Naive thymus-derived CD4-positive, alpha-beta T cell (primary cell): Measurements from ENCODE around the gene CDH4. TPM values are rescaled to one million over a fixed set of nuclear protein-coding genes. Genes with fewer than 3 reads are reported as not detected.

Source experiments
- ATAC-seq: fragments of 150-1000 bp; cut with Tn5 transposase; 2 replicates; pipeline ENCODE4 v1.10.0; 2021; ENCODE audit warnings: mild to moderate bottlenecking, moderate library complexity
- CTCF ChIA-PET: fragments of 350-600 bp; sonication (Branson Sonifier 250); formaldehyde crosslinking; loops from one replicate; lab custom pipeline; 2021; ENCODE audit warnings: antibody characterized with exemption; lab: Charles Lee
- POLR2A ChIA-PET: fragments of 350-600 bp; sonication (Branson Sonifier 250); formaldehyde crosslinking; loops from one replicate; lab custom pipeline; 2021; ENCODE audit warnings: antibody characterized with exemption, inconsistent platforms; lab: Charles Lee
- DNase-seq, 9 donors: peaks; one replicate each; pipeline versions ENCODE4 v3.0.0 to v3.0.0-alpha.2; 2020 to 2022; ENCODE audit warnings: mixed read lengths in 1 of 9
- H3K27ac ChIP-seq: one replicate; pipeline ENCODE4 v1.7.0; 2013; ENCODE audit warnings: mild to moderate bottlenecking, low read depth, low read length, moderate library complexity
- H3K27me3 ChIP-seq, 2 donors: one replicate each; pipeline ENCODE4 v1.7.0; 2013; ENCODE audit warnings: low read length in 2 of 2, mild to moderate bottlenecking in 2 of 2, moderate library complexity in 2 of 2; ENCODE audit not compliant: control insufficient read depth in 2 of 2, insufficient read depth in 2 of 2
- H3K36me3 ChIP-seq, 3 experiments: 1 replicate in 2 of 3; 2 replicates in 1 of 3; pipeline ENCODE4 v1.7.0; 2013; ENCODE audit warnings: low read length in 3 of 3, mild to moderate bottlenecking in 3 of 3, moderate library complexity in 1 of 3; ENCODE audit not compliant: insufficient read depth in 3 of 3, control insufficient read depth in 2 of 3
- H3K4me1 ChIP-seq, 2 donors: one replicate each; pipeline ENCODE4 v1.7.0; 2013; ENCODE audit warnings: low read length in 2 of 2, mild to moderate bottlenecking in 2 of 2, moderate library complexity in 1 of 2; ENCODE audit not compliant: control insufficient read depth in 2 of 2, insufficient read depth in 2 of 2
- H3K4me3 ChIP-seq: 2 replicates; pipeline ENCODE4 v1.7.0; 2013; ENCODE audit warnings: mild to moderate bottlenecking, low read length
- H3K9me3 ChIP-seq, 3 experiments: 1 replicate in 2 of 3; 2 replicates in 1 of 3; pipeline ENCODE4 v1.7.0; 2013; ENCODE audit warnings: low read length in 3 of 3; ENCODE audit not compliant: control insufficient read depth in 2 of 3
- H3K27ac Mint-ChIP-seq, 9 donors: one replicate each; pipeline ENCODE4 v1.8.0; 2020 to 2022; ENCODE audit warnings: mixed read lengths in 9 of 9, mild to moderate bottlenecking in 8 of 9, moderate library complexity in 5 of 9, inconsistent platforms in 2 of 9
- H3K27me3 Mint-ChIP-seq, 5 donors: one replicate each; pipeline ENCODE4 v1.8.0; 2021 to 2022; ENCODE audit warnings: mixed read lengths in 5 of 5, mild to moderate bottlenecking in 1 of 5
- H3K36me3 Mint-ChIP-seq, 5 donors: one replicate each; pipeline ENCODE4 v1.8.0; 2020 to 2022; ENCODE audit warnings: mixed read lengths in 5 of 5, mild to moderate bottlenecking in 3 of 5, inconsistent platforms in 1 of 5
- H3K4me1 Mint-ChIP-seq, 7 donors: one replicate each; pipeline ENCODE4 v1.8.0; 2020 to 2022; ENCODE audit warnings: mixed read lengths in 7 of 7, mild to moderate bottlenecking in 3 of 7, inconsistent platforms in 1 of 7
- H3K4me3 Mint-ChIP-seq, 10 donors: one replicate each; pipeline ENCODE4 v1.8.0; 2020 to 2022; ENCODE audit warnings: mild to moderate bottlenecking in 10 of 10, mixed read lengths in 10 of 10, moderate library complexity in 6 of 10, inconsistent platforms in 2 of 10
- H3K9me3 Mint-ChIP-seq, 11 donors: one replicate each; pipeline ENCODE4 v1.8.0; 2020 to 2022; ENCODE audit warnings: mixed read lengths in 11 of 11, mild to moderate bottlenecking in 4 of 11, inconsistent platforms in 1 of 11, moderate library complexity in 1 of 11
- intact Hi-C, 2 donors: fragments of 100-400 bp; cut with micrococcal nuclease; formaldehyde crosslinking; loops; one replicate each; pipeline ENCODE4 v1.15.1; 2023
- polyA plus RNA-seq, 2 donors: library from polyadenylated mRNA; unstranded; fragments of 300-500 nt; fragmentation: Illumina TruSeq; gene quantifications; one replicate each; pipeline ENCODE4 v1.2.3, GENCODE V29; 2021
- total RNA-seq, 6 experiments: library from RNA in 5 of 6; stranded (reverse) in 5 of 6; gene quantifications; 1 replicate in 5 of 6; 2 replicates in 1 of 6; pipeline ENCODE4 v1.2.3 and lab custom pipeline; 2021 to 2026

The CDH4 gene
- total and polyA plus RNA-seq, 7 experiments from 2014 or later = 0.05 to 0.43 (median 0.14) TPM; not detected in 1

- ATAC-seq (no peak), DNase-seq (no peak)
- intact Hi-C loops = no loop called here
- H3K4me3 ChIP-seq = no peak overlapping the region
- ChIA-PET POLR2A (no interaction called here), CTCF (no interaction called here)
- no peaks in the 10 kb centered on the region for H3K4me1 ChIP-seq
- H3K9me3 Mint-ChIP-seq = peaks cover 0 to 3% (median 0%) of the 10 kb centered on the region in 11 donors
- H3K9me3 ChIP-seq = no peaks in the 10 kb centered on the region
- no peaks in the 10 kb centered on the region for H3K36me3 Mint-ChIP-seq
- no peaks in the 10 kb centered on the region for H3K27me3 ChIP-seq
- H3K27ac Mint-ChIP-seq = no peak overlapping the region
- peaks cover 2 to 11% (median 5%) of the 10 kb centered on the region in 5 donors for H3K27me3 Mint-ChIP-seq
- no peak overlapping the region for H3K4me3 Mint-ChIP-seq
- no peaks in the 10 kb centered on the region for H3K36me3 ChIP-seq
- no peak overlapping the region for H3K27ac ChIP-seq
- peaks cover 0 to 5% (median 3%) of the 10 kb centered on the region in 7 donors for H3K4me1 Mint-ChIP-seq
Measured at GRCh38 chr20:61233590-61233989, 18.5 kb upstream of the CDH4 start.

GRCh38 chr20:61234224-61234890, 17.7 kb upstream of the CDH4 start:
- no peak for ATAC-seq
- Mint-ChIP-seq H3K36me3 (no peaks in the 10 kb centered on the region), H3K27ac (no peak overlapping the region), H3K4me3 (no peak overlapping the region), H3K4me1 (no peaks in the 10 kb centered on the region), H3K9me3 (peaks cover 0 to 5% (median 0%) of the 10 kb centered on the region in 11 donors), H3K27me3 (peaks cover 0 to 13% (median 5%) of the 10 kb centered on the region in 5 donors)
- Histone ChIP-seq H3K27me3 (no peaks in the 10 kb centered on the region), H3K9me3 (no peaks in the 10 kb centered on the region), H3K36me3 (no peaks in the 10 kb centered on the region), H3K4me3 (no peak overlapping the region), H3K27ac (no peak overlapping the region), H3K4me1 (no peaks in the 10 kb centered on the region)
- DNase-seq = no peak
- CTCF ChIA-PET = no interaction called here
- POLR2A ChIA-PET = no interaction called here
- intact Hi-C loops = no loop called here

- CTCF ChIA-PET = no interaction called here
- no peaks in the 10 kb centered on the region for H3K27me3 ChIP-seq
- Mint-ChIP-seq H3K36me3 (no peaks in the 10 kb centered on the region), H3K4me3 (no peak overlapping the region), H3K27ac (no peak overlapping the region), H3K4me1 (no peaks in the 10 kb centered on the region), H3K27me3 (peaks cover 0 to 18% (median 12%) of the 10 kb centered on the region in 5 donors), H3K9me3 (peaks cover 0 to 20% (median 5%) of the 10 kb centered on the region in 11 donors)
- ATAC-seq = no peak
- H3K27ac ChIP-seq = no peak overlapping the region
- DNase-seq = no peak
- POLR2A ChIA-PET = no interaction called here
- intact Hi-C loops = no loop called here
- H3K4me3 ChIP-seq = no peak overlapping the region
- H3K4me1 ChIP-seq = no peaks in the 10 kb centered on the region
- H3K9me3 ChIP-seq = peaks cover 0 to 3% (median 0%) of the 10 kb centered on the region in 3 experiments
- no peaks in the 10 kb centered on the region for H3K36me3 ChIP-seq
Measured at GRCh38 chr20:61236713-61237112, 15.3 kb upstream of the CDH4 start.

GRCh38 chr20:61238813-61239212, 13.2 kb upstream of the CDH4 start:
- peaks cover 0 to 21% (median 15%) of the 10 kb centered on the region in 5 donors for H3K27me3 Mint-ChIP-seq
- H3K4me3 ChIP-seq = no peak overlapping the region
- no peaks in the 10 kb centered on the region for H3K4me1 Mint-ChIP-seq
- ChIA-PET CTCF (no interaction called here), POLR2A (no interaction called here)
- DNase-seq (no peak), ATAC-seq (no peak)
- no peaks in the 10 kb centered on the region for H3K27me3 ChIP-seq
- no peak overlapping the region for H3K27ac ChIP-seq
- peaks cover 0 to 20% (median 5%) of the 10 kb centered on the region in 11 donors for H3K9me3 Mint-ChIP-seq
- no peaks in the 10 kb centered on the region for H3K36me3 ChIP-seq
- H3K36me3 Mint-ChIP-seq = no peaks in the 10 kb centered on the region
- H3K9me3 ChIP-seq = peaks cover 0 to 3% (median 0%) of the 10 kb centered on the region in 3 experiments
- no peak overlapping the region for H3K4me3 Mint-ChIP-seq
- no peaks in the 10 kb centered on the region for H3K4me1 ChIP-seq
- H3K27ac Mint-ChIP-seq = no peak overlapping the region
- intact Hi-C loops = no loop called here

- no peaks in the 10 kb centered on the region for H3K36me3 Mint-ChIP-seq
- H3K9me3 Mint-ChIP-seq = peaks cover 0 to 20% (median 5%) of the 10 kb centered on the region in 11 donors
- H3K4me1 ChIP-seq = no peaks in the 10 kb centered on the region
- H3K27ac ChIP-seq = no peak overlapping the region
- no peak overlapping the region for H3K27ac Mint-ChIP-seq
- peaks cover 0 to 32% (median 15%) of the 10 kb centered on the region in 5 donors for H3K27me3 Mint-ChIP-seq
- H3K4me3 ChIP-seq = no peak overlapping the region
- no peaks in the 10 kb centered on the region for H3K4me1 Mint-ChIP-seq
- ATAC-seq = no peak
- H3K27me3 ChIP-seq = no peaks in the 10 kb centered on the region
- H3K9me3 ChIP-seq = peaks cover 0 to 3% (median 0%) of the 10 kb centered on the region in 3 experiments
- CTCF ChIA-PET = no interaction called here
- intact Hi-C loops = no loop called here
- no peak overlapping the region for H3K4me3 Mint-ChIP-seq
- no peak for DNase-seq
- POLR2A ChIA-PET = no interaction called here
- H3K36me3 ChIP-seq = no peaks in the 10 kb centered on the region
Measured at GRCh38 chr20:61240814-61241213, 11.2 kb upstream of the CDH4 start.

- ChIA-PET POLR2A (no interaction called here), CTCF (no interaction called here)
Measured at GRCh38 chr20:61244213-61244612, 7.8 kb upstream of the CDH4 start.

GRCh38 chr20:61246269-61246668, 5.8 kb upstream of the CDH4 start:
- POLR2A ChIA-PET = no interaction called here
- ATAC-seq (no peak), DNase-seq (no peak)
- no peak overlapping the region for H3K27ac ChIP-seq
- H3K27ac Mint-ChIP-seq = no peak overlapping the region
- intact Hi-C loops = no loop called here
- H3K9me3 ChIP-seq = no peaks in the 10 kb centered on the region
- H3K36me3 Mint-ChIP-seq = no peaks in the 10 kb centered on the region
- CTCF ChIA-PET = no interaction called here
- H3K9me3 Mint-ChIP-seq = peaks cover 0 to 6% (median 1%) of the 10 kb centered on the region in 11 donors
- peaks cover 19 to 62% (median 31%) of the 10 kb centered on the region in 5 donors for H3K27me3 Mint-ChIP-seq
- H3K4me3 Mint-ChIP-seq = no peak overlapping the region
- H3K4me3 ChIP-seq = no peak overlapping the region
- no peaks in the 10 kb centered on the region for H3K4me1 ChIP-seq
- H3K4me1 Mint-ChIP-seq = no peaks in the 10 kb centered on the region
- H3K27me3 ChIP-seq = no peaks in the 10 kb centered on the region
- no peaks in the 10 kb centered on the region for H3K36me3 ChIP-seq

More at GRCh38 chr20:61244213-61244612, 7.8 kb upstream of the CDH4 start:
- DNase-seq (no peak), ATAC-seq (no peak)
- Histone ChIP-seq H3K27me3 (no peaks in the 10 kb centered on the region), H3K27ac (no peak overlapping the region), H3K9me3 (peaks cover 0 to 3% (median 0%) of the 10 kb centered on the region in 3 experiments), H3K4me3 (no peak overlapping the region), H3K4me1 (no peaks in the 10 kb centered on the region), H3K36me3 (no peaks in the 10 kb centered on the region)
- Mint-ChIP-seq H3K27me3 (peaks cover 0 to 54% (median 25%) of the 10 kb centered on the region in 5 donors), H3K36me3 (no peaks in the 10 kb centered on the region), H3K4me1 (no peaks in the 10 kb centered on the region), H3K4me3 (no peak overlapping the region), H3K9me3 (peaks cover 0 to 18% (median 5%) of the 10 kb centered on the region in 11 donors), H3K27ac (no peak overlapping the region)
- intact Hi-C loops = no loop called here
